HG03575 (cell line): ENCODE data around the gene ACTN1.
"Not testable (repeated sequence)": the region's sequence is repeated elsewhere in the genome, so short reads cannot be mapped to it uniquely, and the experiment has no call there.

Source experiments
- ATAC-seq: cut with Tn5 transposase; IDR thresholded peaks from one replicate; pipeline ENCODE4 v1.9.1; 2021; ENCODE audit not compliant: unreplicated experiment, insufficient number of reproducible peaks, low FRiP score; ENCODE audit errors: extremely low read depth

ACTN1 gene

DNA sequence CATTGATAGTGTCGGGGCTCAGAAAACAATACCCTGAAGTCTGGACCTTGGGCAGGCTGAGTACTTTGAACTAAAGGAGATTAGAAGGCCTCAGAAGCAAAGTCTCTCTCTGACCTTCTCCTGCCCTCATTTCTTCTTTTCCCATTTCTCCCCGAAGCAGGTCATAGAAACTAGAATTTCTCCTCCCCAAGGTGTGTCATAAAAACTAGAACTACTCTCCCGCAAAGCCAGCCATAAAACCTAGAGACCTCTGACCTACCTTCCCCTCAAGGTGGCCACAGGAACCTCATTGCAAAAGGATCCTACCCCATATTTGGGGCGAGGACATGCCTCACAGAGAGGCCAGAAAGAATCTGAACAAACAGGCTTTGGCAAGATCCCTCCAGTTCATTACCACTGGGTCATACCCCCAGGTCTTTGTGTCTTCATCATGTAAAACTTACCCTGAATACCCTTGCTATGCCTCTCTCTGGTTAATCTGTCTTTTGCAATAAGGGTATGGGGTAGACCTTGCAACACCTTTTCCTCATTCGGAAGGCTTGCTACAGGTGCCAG is 121.5 kb downstream of the ACTN1 start:
- no peak for ATAC-seq

DNA sequence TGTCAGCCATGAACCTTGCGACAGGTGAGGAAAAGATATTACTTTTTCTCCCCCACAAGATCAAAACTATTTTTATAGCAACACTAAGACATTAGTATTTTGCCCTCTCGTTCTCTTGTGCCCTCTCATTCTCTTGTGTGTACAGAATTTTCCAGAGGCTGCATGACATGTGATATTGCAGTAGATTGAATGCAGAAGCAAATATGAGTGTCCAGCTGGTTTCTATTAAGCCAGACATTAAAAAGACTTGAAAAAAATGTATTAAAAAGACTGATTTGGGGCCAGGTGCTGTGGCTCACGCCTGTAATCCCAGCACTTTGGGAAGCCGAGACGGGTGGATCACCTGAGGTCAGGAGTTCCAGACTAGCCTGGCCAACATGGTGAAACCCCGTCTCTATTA is 122.5 kb downstream of the ACTN1 start:
- ATAC-seq = no peak

DNA sequence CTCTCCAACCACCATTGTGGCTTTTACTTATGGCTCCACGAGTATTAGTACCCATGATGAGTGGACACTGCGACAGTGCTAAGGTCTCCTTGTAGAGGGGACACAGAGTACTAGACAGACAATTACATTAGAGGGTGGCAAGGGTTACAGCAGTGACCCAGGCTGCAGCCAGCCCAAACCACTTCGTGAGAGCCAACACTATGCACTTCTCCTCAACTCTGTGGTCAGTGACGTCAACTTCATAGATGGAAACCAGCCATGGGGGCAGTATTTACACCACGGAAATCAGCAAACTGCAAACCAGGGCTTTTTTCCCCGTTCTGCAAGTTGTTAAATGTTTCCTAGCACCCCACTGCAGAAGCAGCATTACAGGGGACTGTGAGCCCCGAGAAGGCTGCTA is 124.7 kb downstream of the ACTN1 start:
- no peak for ATAC-seq

GRCh38 chr14:68853749-68854148 is 125.4 kb downstream of the ACTN1 start:
- ATAC-seq = no peak

- not testable (repeated sequence) for ATAC-seq
These were observed 126.6 kb downstream of the ACTN1 start for GRCh38 chr14:68852493-68852892.

DNA sequence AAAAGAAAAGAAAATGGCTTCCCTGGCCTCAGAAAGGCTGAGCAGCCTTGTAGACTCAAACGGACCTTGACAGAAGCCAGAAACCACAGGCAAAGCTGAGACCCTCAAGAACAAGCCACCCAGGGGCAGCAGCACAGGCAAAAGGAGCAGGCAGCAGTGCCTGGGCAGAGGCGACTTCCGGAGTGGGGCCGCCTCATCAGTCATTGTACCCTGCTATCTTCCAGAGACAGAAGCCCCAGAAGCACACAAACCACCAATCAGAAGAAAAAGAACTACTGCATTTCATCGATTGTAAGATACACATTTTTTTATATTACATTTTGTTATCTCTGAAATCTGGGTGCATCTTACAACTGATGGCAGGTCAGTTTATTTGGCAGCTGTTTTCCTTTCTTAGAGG is 128.0 kb downstream of the ACTN1 start:
- no peak for ATAC-seq

DNA sequence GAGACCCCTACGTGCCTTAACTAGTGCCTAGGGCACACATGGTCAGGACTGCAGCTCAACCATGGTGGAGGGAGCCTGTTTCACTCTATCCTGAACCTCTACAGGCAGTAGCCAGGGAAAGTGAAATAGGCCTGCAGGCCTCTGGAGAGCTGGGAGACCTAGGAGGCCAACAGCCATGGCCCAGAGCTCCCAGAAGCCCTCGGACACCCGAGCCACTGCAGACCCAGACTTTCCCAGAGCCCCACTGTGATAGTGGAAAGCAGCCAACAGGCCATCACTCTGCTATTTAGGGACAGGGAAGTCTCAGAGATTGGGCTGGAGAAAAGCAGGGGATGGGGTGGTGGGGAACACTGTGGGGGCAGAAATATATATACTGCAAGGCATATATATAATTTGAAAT is 129.7 kb downstream of the ACTN1 start:
- ATAC-seq = no peak

- ATAC-seq = no peak
These were observed 130.8 kb downstream of the ACTN1 start for GRCh38 chr14:68848253-68848652.

GRCh38 chr14:68847640-68848039 is 131.5 kb downstream of the ACTN1 start:
- ATAC-seq = not testable (repeated sequence)

- no peak for ATAC-seq
These were observed 132.6 kb downstream of the ACTN1 start for GRCh38 chr14:68846466-68846865.

- no peak for ATAC-seq
These were observed 134.9 kb downstream of the ACTN1 start for GRCh38 chr14:68844210-68844545.

GRCh38 chr14:68843471-68844209 is 135.5 kb downstream of the ACTN1 start:
- no peak for ATAC-seq

DNA sequence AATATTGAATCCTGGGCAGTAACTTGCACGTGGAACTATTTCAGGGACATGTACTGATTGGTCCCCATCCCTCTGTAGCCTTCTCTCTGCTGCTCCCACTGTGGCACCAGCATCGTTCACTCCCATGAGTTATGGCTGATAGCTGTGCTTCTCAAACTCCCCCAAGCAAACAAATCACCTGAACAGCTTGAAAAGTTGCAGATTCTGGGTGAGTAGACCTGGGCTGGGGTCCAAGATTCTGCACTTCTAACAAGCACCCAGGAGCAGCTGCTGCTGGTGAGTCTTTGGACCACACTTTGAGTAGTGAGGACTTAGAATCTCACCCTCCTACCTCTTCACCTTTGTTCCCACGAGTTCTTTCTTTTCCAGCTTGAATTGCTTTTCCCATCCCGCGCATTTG is 136.8 kb downstream of the ACTN1 start:
- ATAC-seq = no peak

DNA sequence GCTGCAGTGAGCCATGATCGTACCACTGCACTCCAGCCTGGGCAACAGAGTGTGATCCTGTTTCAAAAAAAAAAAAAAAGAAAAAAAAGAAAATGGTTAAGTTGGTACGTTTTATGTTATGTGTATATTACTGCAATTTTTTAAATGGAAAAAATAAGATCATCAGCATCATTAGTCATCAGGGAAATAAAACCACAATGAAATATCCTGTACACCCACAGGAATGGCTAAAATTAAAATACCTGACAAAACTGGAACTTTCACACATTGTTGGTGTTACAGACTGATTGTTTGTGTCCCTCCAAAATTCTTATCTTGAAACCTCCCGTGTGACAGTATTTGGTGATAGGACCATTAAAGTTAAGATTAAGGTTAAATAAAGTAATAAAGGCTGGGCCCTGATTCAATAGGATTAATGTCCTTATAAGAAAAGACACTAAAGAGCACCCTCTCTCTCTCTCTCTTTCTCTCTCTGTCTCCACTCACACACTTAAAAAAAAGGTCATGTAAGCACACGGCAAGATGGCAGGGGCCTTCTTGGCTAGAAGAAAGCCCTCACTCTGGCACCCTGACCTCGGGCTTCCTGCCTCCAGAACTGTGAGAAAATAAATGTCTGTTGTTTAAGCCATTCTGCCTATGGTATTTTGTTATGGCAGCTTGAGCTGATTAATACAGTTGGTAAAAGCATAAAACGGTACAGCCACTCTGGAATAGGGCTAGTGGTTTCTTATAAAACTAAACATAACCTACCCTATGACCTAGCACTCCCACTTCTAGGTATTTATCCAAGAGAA is 137.9 kb downstream of the ACTN1 start:
- ATAC-seq = no peak

- ATAC-seq = no peak
These were observed 138.6 kb downstream of the ACTN1 start for GRCh38 chr14:68840454-68840853.

- no peak for ATAC-seq
These were observed 143.0 kb downstream of the ACTN1 start for GRCh38 chr14:68836082-68836481.

- ATAC-seq = no peak
These were observed 144.3 kb downstream of the ACTN1 start for GRCh38 chr14:68834816-68835215.

DNA sequence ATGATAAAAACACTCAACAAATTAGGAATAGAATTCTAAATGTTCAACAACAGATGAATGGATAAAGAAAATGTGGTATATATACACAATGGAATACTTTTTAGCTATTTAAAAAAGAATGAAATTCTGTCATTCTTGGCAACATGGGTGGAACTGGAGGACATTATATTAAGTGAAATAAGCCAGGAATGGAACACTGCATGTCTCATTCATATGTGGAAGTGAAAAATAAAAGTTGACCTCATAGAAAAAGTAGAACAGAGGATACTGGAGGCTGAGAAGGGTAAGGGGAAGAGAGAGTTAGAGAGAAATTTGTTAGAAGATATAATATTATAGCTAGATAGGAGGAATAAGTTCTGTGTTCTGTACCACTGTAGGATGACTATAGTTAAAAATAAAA is 150.4 kb downstream of the ACTN1 start:
- no peak for ATAC-seq

DNA sequence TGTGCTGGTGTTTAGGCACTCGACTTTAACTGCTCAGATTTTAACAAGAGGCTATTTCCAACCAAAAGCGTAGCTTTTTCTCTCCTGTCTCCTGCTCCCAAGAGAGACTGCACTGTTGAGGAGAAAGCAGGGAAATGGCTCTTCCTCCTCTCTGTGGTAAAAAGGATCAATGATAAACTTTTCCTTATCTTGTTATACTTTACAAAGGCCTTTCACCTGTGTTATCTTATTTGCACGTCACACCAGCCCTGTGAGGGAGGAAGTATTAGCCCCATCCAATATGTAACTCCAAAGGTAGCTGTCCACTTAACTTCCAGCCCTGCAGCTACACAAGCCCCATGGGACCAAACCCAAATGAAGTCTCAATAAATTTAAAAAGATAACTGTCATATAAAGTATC is 153.4 kb downstream of the ACTN1 start:
- ATAC-seq = no peak
